ENCODE measurements around the gene KANK2.

DNA sequence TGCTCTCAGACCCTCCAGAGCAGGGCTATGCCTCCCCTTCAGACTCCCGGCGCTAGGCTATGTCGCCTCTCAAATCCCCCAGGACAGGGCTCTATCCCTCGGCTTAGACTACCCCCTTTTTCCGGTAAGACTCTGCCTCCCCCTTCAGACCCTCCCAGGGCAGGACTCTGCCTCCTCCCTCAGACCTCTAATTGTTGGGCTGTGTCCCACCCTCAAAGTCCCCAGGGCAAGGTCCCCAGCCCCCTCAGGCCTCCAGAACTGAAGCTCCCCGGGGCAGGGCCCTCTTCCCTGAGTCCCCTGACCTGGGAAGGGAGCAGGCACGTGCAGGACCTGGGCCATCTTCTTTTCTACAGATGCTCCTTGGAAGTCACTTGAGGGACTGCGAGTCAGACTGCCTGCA, 3.2 kb downstream of the KANK2 start:
- TF ChIP-seq, protein P1, sequence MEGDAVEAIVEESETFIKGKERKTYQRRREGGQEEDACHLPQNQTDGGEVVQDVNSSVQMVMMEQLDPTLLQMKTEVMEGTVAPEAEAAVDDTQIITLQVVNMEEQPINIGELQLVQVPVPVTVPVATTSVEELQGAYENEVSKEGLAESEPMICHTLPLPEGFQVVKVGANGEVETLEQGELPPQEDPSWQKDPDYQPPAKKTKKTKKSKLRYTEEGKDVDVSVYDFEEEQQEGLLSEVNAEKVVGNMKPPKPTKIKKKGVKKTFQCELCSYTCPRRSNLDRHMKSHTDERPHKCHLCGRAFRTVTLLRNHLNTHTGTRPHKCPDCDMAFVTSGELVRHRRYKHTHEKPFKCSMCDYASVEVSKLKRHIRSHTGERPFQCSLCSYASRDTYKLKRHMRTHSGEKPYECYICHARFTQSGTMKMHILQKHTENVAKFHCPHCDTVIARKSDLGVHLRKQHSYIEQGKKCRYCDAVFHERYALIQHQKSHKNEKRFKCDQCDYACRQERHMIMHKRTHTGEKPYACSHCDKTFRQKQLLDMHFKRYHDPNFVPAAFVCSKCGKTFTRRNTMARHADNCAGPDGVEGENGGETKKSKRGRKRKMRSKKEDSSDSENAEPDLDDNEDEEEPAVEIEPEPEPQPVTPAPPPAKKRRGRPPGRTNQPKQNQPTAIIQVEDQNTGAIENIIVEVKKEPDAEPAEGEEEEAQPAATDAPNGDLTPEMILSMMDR (IDR thresholded peaks at IDR 0.05): no peak
- no peak for TF ChIP-seq GABPA (IDR thresholded peaks at IDR 0.05; ENCODE audit: low read depth)
- TF ChIP-seq RXRA (IDR thresholded peaks at IDR 0.05; ENCODE audit: borderline replicate concordance, low read depth): no peak
- no peak for TF ChIP-seq ZBTB33 (IDR thresholded peaks at IDR 0.05; ENCODE audit: borderline replicate concordance, low read depth)
- TF ChIP-seq SIN3A (IDR thresholded peaks at IDR 0.05; ENCODE audit: borderline replicate concordance, low read depth, low read length): no peak
- TF ChIP-seq, protein P2, sequence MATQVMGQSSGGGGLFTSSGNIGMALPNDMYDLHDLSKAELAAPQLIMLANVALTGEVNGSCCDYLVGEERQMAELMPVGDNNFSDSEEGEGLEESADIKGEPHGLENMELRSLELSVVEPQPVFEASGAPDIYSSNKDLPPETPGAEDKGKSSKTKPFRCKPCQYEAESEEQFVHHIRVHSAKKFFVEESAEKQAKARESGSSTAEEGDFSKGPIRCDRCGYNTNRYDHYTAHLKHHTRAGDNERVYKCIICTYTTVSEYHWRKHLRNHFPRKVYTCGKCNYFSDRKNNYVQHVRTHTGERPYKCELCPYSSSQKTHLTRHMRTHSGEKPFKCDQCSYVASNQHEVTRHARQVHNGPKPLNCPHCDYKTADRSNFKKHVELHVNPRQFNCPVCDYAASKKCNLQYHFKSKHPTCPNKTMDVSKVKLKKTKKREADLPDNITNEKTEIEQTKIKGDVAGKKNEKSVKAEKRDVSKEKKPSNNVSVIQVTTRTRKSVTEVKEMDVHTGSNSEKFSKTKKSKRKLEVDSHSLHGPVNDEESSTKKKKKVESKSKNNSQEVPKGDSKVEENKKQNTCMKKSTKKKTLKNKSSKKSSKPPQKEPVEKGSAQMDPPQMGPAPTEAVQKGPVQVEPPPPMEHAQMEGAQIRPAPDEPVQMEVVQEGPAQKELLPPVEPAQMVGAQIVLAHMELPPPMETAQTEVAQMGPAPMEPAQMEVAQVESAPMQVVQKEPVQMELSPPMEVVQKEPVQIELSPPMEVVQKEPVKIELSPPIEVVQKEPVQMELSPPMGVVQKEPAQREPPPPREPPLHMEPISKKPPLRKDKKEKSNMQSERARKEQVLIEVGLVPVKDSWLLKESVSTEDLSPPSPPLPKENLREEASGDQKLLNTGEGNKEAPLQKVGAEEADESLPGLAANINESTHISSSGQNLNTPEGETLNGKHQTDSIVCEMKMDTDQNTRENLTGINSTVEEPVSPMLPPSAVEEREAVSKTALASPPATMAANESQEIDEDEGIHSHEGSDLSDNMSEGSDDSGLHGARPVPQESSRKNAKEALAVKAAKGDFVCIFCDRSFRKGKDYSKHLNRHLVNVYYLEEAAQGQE (IDR thresholded peaks at IDR 0.05; ENCODE audit: low read depth, low read length): no peak

Data from SK-N-SH (cell line).